B cell (primary cell): ENCODE measurements around the gene RPS3A. TPM values are rescaled to one million over a fixed set of nuclear protein-coding genes. Genes with fewer than 3 reads are reported as not detected.

Experiments used
- ATAC-seq: fragments of 200-7000 bp; cut with Tn5 transposase; one replicate; pipeline ENCODE4 v1.10.0; 2021; ENCODE audit warnings: low read depth, mild to moderate bottlenecking, moderate number of reproducible peaks, moderate library complexity
- CTCF ChIA-PET: fragments of 350-600 bp; sonication (Branson Sonifier 250); formaldehyde crosslinking; loops from one replicate; lab custom pipeline; 2021; ENCODE audit warnings: antibody characterized with exemption, inconsistent platforms; lab: Charles Lee
- POLR2A ChIA-PET: fragments of 350-600 bp; sonication (Branson Sonifier 250); formaldehyde crosslinking; loops from one replicate; lab custom pipeline; 2021; ENCODE audit warnings: antibody characterized with exemption; lab: Charles Lee
- DNase-seq: peaks from one replicate; pipeline ENCODE4 v3.0.0; 2013
- H2AFZ ChIP-seq: 2 replicates; pipeline ENCODE4 v1.6.1; 2012; ENCODE audit warnings: mild to moderate bottlenecking, low read depth, low read length; ENCODE audit not compliant: insufficient read depth, poor library complexity, severe bottlenecking
- H3K27ac ChIP-seq, 2 donors: 1 replicate in 1 of 2; 2 replicates in 1 of 2; pipeline ENCODE4 v1.5.1; 2012 to 2013; ENCODE audit warnings: low read length in 2 of 2, mild to moderate bottlenecking in 2 of 2, moderate library complexity in 1 of 2
- H3K27me3 ChIP-seq, 4 experiments: fragments of 200-600 bp in 1 of 4; sonication (generic) in 1 of 4; replicated peaks in 1 of 4; 1 replicate in 2 of 4; 2 replicates in 2 of 4; pipeline versions ENCODE4 v1.6.1 to v1.7.0; 2013 to 2016; ENCODE audit warnings: low read length in 3 of 4, mild to moderate bottlenecking in 2 of 4, mixed read lengths in 1 of 4, moderate library complexity in 1 of 4; ENCODE audit not compliant: insufficient read depth in 4 of 4, control insufficient read depth in 3 of 4; ENCODE audit errors: control extremely low read depth in 1 of 4
- H3K36me3 ChIP-seq, 2 experiments: replicated peaks in 1 of 2; 1 replicate in 1 of 2; 2 replicates in 1 of 2; pipeline versions ENCODE4 v1.6.1 to v1.7.1; 2013; ENCODE audit warnings: low read length in 1 of 2; ENCODE audit not compliant: insufficient read depth in 2 of 2, control insufficient read depth in 1 of 2; ENCODE audit errors: control extremely low read depth in 1 of 2, extremely low read depth in 1 of 2
- H3K4me1 ChIP-seq, 2 donors: fragments of 200-600 bp in 1 of 2; sonication (generic) in 1 of 2; 1 replicate in 1 of 2; 2 replicates in 1 of 2; pipeline versions ENCODE4 v1.5.1 to v1.6.1; 2013 to 2017; ENCODE audit warnings: low read length in 2 of 2; ENCODE audit not compliant: control insufficient read depth in 2 of 2, insufficient read depth in 2 of 2
- H3K4me2 ChIP-seq: replicated peaks from 2 replicates; pipeline ENCODE3; 2012; ENCODE audit warnings: mild to moderate bottlenecking, low read depth, low read length; ENCODE audit not compliant: poor library complexity, severe bottlenecking
- H3K4me3 ChIP-seq, 5 experiments: fragments of 200-600 bp in 1 of 5; sonication (generic) in 1 of 5; 1 replicate in 3 of 5; 2 replicates in 2 of 5; pipeline versions ENCODE4 v1.5.1 to v1.7.0; 2011 to 2016; ENCODE audit warnings: low read length in 4 of 5, mild to moderate bottlenecking in 4 of 5, low read depth in 2 of 5, control low read depth in 1 of 5, moderate library complexity in 1 of 5; ENCODE audit not compliant: insufficient read depth in 1 of 5; ENCODE audit errors: control extremely low read depth in 1 of 5, extremely low read depth in 1 of 5
- H3K79me2 ChIP-seq: fragments of 200-600 bp; sonication (generic); one replicate; pipeline ENCODE4 v1.6.0; 2016; ENCODE audit warnings: low read length; ENCODE audit not compliant: control insufficient read depth, insufficient read depth
- H3K9ac ChIP-seq: fragments of 200-600 bp; sonication (generic); 2 replicates; pipeline ENCODE4 v1.6.1; 2017; ENCODE audit warnings: mild to moderate bottlenecking, low read length, moderate library complexity
- H3K9me3 ChIP-seq, 3 donors: one replicate each; pipeline versions ENCODE4 v1.6.1 to v1.7.1; 2013; ENCODE audit warnings: low read length in 2 of 3; ENCODE audit not compliant: control insufficient read depth in 2 of 3, insufficient read depth in 1 of 3; ENCODE audit errors: control extremely low read depth in 1 of 3
- H4K20me1 ChIP-seq: 2 replicates; pipeline ENCODE4 v1.6.0; 2012; ENCODE audit warnings: mild to moderate bottlenecking, low read length; ENCODE audit not compliant: insufficient read depth, control insufficient read depth, poor library complexity, severe bottlenecking
- H3K27ac Mint-ChIP-seq: one replicate; pipeline ENCODE4 v1.8.0; 2021; ENCODE audit warnings: mixed read lengths
- H3K27me3 Mint-ChIP-seq: one replicate; pipeline ENCODE4 v1.8.0; 2021; ENCODE audit warnings: mixed read lengths
- H3K4me1 Mint-ChIP-seq: one replicate; pipeline ENCODE4 v1.8.0; 2021; ENCODE audit warnings: mixed read lengths
- H3K4me3 Mint-ChIP-seq: one replicate; pipeline ENCODE4 v1.8.0; 2021; ENCODE audit warnings: mixed read lengths
- H3K9me3 Mint-ChIP-seq: one replicate; pipeline ENCODE4 v1.8.0; 2022; ENCODE audit warnings: mixed read lengths; ENCODE audit not compliant: insufficient read depth
- CTCF ChIP-seq: fragments of 200-600 bp; IDR thresholded peaks from one replicate; pipeline ENCODE4 v1.8.0; 2022; ENCODE audit warnings: antibody characterized with exemption, mild to moderate bottlenecking
- EZH2 ChIP-seq: IDR thresholded peaks from 2 replicates; pipeline ENCODE4 v1.6.1; 2012; ENCODE audit warnings: borderline replicate concordance, low read depth, mild to moderate bottlenecking, moderate library complexity, low read length; ENCODE audit not compliant: insufficient read depth, poor library complexity, severe bottlenecking
- WGBS: methylation state at CpG from one replicate; pipeline ENCODE4 v1.1.5; 2013; ENCODE audit warnings: missing lambda C conversion rate; ENCODE audit not compliant: insufficient coverage; 5-methylcytosine and 5-hydroxymethylcytosine counted together
- intact Hi-C: fragments of 100-400 bp; cut with micrococcal nuclease; formaldehyde crosslinking; loops from one replicate; pipeline ENCODE4 v1.10.0; 2022
- polyA plus RNA-seq: library from polyadenylated mRNA; depleted of rRNA; stranded (reverse); fragments of >200 nt; gene quantifications from 2 replicates; pipeline ENCODE4 v1.2.3, GENCODE V29; 2012
- total RNA-seq, 2 donors: library from RNA; stranded (reverse); fragments of 120-200 nt in 1 of 2; gene quantifications; 1 replicate in 1 of 2; 2 replicates in 1 of 2; pipeline versions ENCODE4 v1.2.3 to v1.2.4, GENCODE V29; 2013 to 2022

The RPS3A gene
- total and polyA plus RNA-seq, 2 donors (not counting 1 experiment from before 2014, with no cell fraction given) = 2,463 to 2,897 TPM

GRCh38 chr4:151094290-151094751 lies 5.1 kb upstream of the RPS3A start:
- no peak overlapping the region for H3K9ac ChIP-seq
- POLR2A ChIA-PET = no interaction called here
- Mint-ChIP-seq H3K4me3 (no peak overlapping the region), H3K4me1 (peaks cover 14% of the 10 kb centered on the region), H3K9me3 (no peaks in the 10 kb centered on the region), H3K27ac (no peak overlapping the region), H3K27me3 (peaks cover 9% of the 10 kb centered on the region)
- CTCF ChIA-PET = no interaction called here
- no peak for ATAC-seq
- WGBS = no CpG with 5 or more reads among the region's 2 CpGs
- intact Hi-C loops = loop anchor here (10.0 kb wide), 1 partner anchor 1060 kb away; no protein-coding TSS in a partner anchor
- DNase-seq = no peak
- TF ChIP-seq CTCF (no peak), EZH2 (no peak)
- H3K79me2 ChIP-seq = no peaks in the 10 kb centered on the region
- no peak overlapping the region for H2AFZ ChIP-seq
- H3K4me3 ChIP-seq = no peak overlapping the region
- no peaks in the 10 kb centered on the region for H3K27me3 ChIP-seq
- peaks cover 12 to 16% of the 10 kb centered on the region in 2 donors for H3K4me1 ChIP-seq
- no peaks in the 10 kb centered on the region for H3K36me3 ChIP-seq
- H3K27ac ChIP-seq = no peak overlapping the region
- H3K4me2 ChIP-seq = no peak overlapping the region
- H3K9me3 ChIP-seq = no peaks in the 10 kb centered on the region
- no peaks in the 10 kb centered on the region for H4K20me1 ChIP-seq

- H3K4me3 Mint-ChIP-seq = no peak overlapping the region
- no peak for TF ChIP-seq CTCF
- TF ChIP-seq EZH2 = no peak
- peaks cover 13 to 19% of the 10 kb centered on the region in 2 donors for H3K4me1 ChIP-seq
- H3K79me2 ChIP-seq = peaks cover 7% of the 10 kb centered on the region
- H3K9me3 Mint-ChIP-seq = no peaks in the 10 kb centered on the region
- no peak overlapping the region for H3K27ac Mint-ChIP-seq
- H3K4me1 Mint-ChIP-seq = peaks cover 20% of the 10 kb centered on the region
- peaks cover 9% of the 10 kb centered on the region for H3K27me3 Mint-ChIP-seq
- no CpG with 5 or more reads among the region's 3 CpGs for WGBS
- no peak for ATAC-seq
- H3K27ac ChIP-seq = no peak overlapping the region
- H3K9me3 ChIP-seq = no peaks in the 10 kb centered on the region
- no peaks in the 10 kb centered on the region for H4K20me1 ChIP-seq
- intact Hi-C loops = loop anchor here (5.0 to 10.0 kb wide), 2 partner anchors 1060 to 1567 kb away; no protein-coding TSS in a partner anchor
- no peak overlapping the region for H3K4me2 ChIP-seq
- POLR2A ChIA-PET = no interaction called here
- CTCF ChIA-PET = interaction anchor here (0.6 kb wide), 1 partner anchor 76 kb away, joined by 3 read pairs; no protein-coding TSS in a partner anchor
- no peaks in the 10 kb centered on the region for H3K27me3 ChIP-seq
- no peak overlapping the region for H3K4me3 ChIP-seq
- H2AFZ ChIP-seq = no peak overlapping the region
- no peak overlapping the region for H3K9ac ChIP-seq
- no peak for DNase-seq
- H3K36me3 ChIP-seq = no peaks in the 10 kb centered on the region
These were observed 4.3 kb upstream of the RPS3A start for GRCh38 chr4:151095142-151095541.
